Measurements from ENCODE around the gene ZDHHC22. TPM values are rescaled to one million over a fixed set of nuclear protein-coding genes. Genes with fewer than 3 reads are reported as not detected.
A peak's percentile ranks its signal among the peaks of the same experiment; 100 is the strongest.

ZDHHC22 gene
- total and polyA plus RNA-seq, 2 of the 13 experiments (the other 11 are each of a cell fraction or from before 2014, with no cell fraction given) = not detected

GRCh38 chr14:77133720-77134338, 7.8 kb downstream of the ZDHHC22 start (continued):
- TF ChIP-seq ZBTB26 (CRISPR knock-in tag; IDR thresholded peaks at IDR 0.05; ENCODE audit: borderline replicate concordance) (peak; percentile 76; the same call in 1 of the 2 replicates), ETS1 (CRISPR knock-in tag; IDR thresholded peaks at IDR 0.05) (no peak), DMTF1 (CRISPR knock-in tag; IDR thresholded peaks at IDR 0.05) (no peak), SIN3B (IDR thresholded peaks at IDR 0.05; ENCODE audit: low read length) (no peak), HNF4G (IDR thresholded peaks at IDR 0.05; ENCODE audit: borderline replicate concordance, low read depth, low read length) (no peak), HNF4G (CRISPR knock-in tag; IDR thresholded peaks at IDR 0.05; ENCODE audit: borderline replicate concordance, low read depth) (no peak), ZFY (CRISPR knock-in tag; IDR thresholded peaks at IDR 0.05) (peak; percentile 23; the same call in 1 of the 2 replicates), XRCC5 (optimal IDR thresholded peaks at IDR 0.05; ENCODE audit: low read length) (no peak), ZBTB44 (CRISPR knock-in tag; IDR thresholded peaks at IDR 0.05) (peak; percentile 89; the same call in 1 of the 2 replicates), ZNF317 (CRISPR knock-in tag; IDR thresholded peaks at IDR 0.05) (no peak), JARID2 (CRISPR knock-in tag; IDR thresholded peaks at IDR 0.05; ENCODE audit: insufficient replicate concordance) (no peak), AKNA (CRISPR knock-in tag; IDR thresholded peaks at IDR 0.05; ENCODE audit: borderline replicate concordance) (0 out of 2 replicates have a peak, but pooled peaks have one; percentile 56), ZNF710 (CRISPR knock-in tag; IDR thresholded peaks at IDR 0.05; ENCODE audit: borderline replicate concordance) (no peak), PRPF4 (IDR thresholded peaks at IDR 0.05; ENCODE audit: low read depth, low read length, poor library complexity, severe bottlenecking) (no peak), SATB2 (CRISPR knock-in tag; IDR thresholded peaks at IDR 0.05) (peak; percentile 73; the same call in 1 of the 2 replicates)

Data from HepG2 (cell line).